ENCODE measurements around the gene EMID1. TPM values are rescaled to one million over a fixed set of nuclear protein-coding genes. Genes with fewer than 3 reads are reported as not detected.

The EMID1 gene
- total RNA-seq, 1 experiment from 2014 or later, result 6.1 TPM

GRCh38 chr22:29308148-29308790 is 102.6 kb downstream of the EMID1 start:
- Mint-ChIP-seq H3K36me3 (no peaks in the 10 kb centered on the region), H3K27me3 (ENCODE audit: low read depth) (peaks cover 16% of the 10 kb centered on the region), H3K9me3 (no peaks in the 10 kb centered on the region), H3K4me1 (peaks cover 23% of the 10 kb centered on the region), H3K4me3 (peak overlapping the region; percentile 84; the same call in 1 of the 2 replicates), H3K27ac (no peak overlapping the region)
- no peak for DNase-seq (ENCODE audit: low spot score)
- POLR2A ChIA-PET, result no interaction called here
- CTCF ChIA-PET, result interaction anchor here (1.1 kb wide), 1 partner anchor 106 kb away, joined by 3 read pairs; no protein-coding TSS in a partner anchor
- TF ChIP-seq TCF7 (CRISPR knock-in tag; IDR thresholded peaks at IDR 0.05; ENCODE audit: low read depth), result 0 out of 2 replicates have a peak, but pooled peaks have one; percentile 22
- TF ChIP-seq ZNF425 (CRISPR knock-in tag; conservative IDR thresholded peaks at IDR 0.05), result no peak
- no peak for TF ChIP-seq ZNF263 (CRISPR knock-in tag; IDR thresholded peaks at IDR 0.05; ENCODE audit: low read depth)
- 0 out of 2 replicates have a peak, but pooled peaks have one; percentile 29 for TF ChIP-seq ATF2 (CRISPR knock-in tag; IDR thresholded peaks at IDR 0.05; ENCODE audit: borderline replicate concordance, low read depth)
- no peak for ATAC-seq

DNA sequence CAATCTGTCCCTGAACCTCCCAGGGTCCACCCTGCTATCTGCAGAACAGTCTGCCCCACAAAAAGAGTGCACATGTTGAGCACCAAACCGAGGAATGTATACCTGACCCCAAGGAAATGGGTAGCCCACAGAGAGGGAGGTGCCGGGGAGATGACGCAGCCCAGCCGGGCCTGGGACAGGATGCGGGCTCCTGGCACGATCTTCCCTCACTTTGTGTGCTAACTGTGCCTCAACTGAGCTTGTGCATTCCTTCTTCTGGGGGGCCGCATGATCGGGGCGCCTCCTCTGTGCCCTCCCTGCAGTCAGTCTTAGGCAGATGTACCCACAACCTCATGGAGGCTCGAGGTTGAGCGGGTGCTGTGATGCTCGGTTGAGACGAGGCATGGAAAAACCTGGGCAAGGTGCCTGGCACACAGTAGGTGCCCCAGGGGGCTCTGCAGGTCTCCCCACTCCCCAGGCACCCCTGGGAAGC is 103.1 kb downstream of the EMID1 start:
- H3K27ac Mint-ChIP-seq, result no peak overlapping the region
- H3K9me3 Mint-ChIP-seq, result no peaks in the 10 kb centered on the region
- peaks cover 25% of the 10 kb centered on the region for H3K4me1 Mint-ChIP-seq
- H3K4me3 Mint-ChIP-seq, result 0 out of 2 replicates have a peak overlapping the region, but pooled peaks have one; percentile 16
- H3K27me3 Mint-ChIP-seq (ENCODE audit: low read depth), result peaks cover 22% of the 10 kb centered on the region
- DNase-seq (ENCODE audit: low spot score) (no peak), ATAC-seq (no peak)
- POLR2A ChIA-PET, result no interaction called here
- H3K36me3 Mint-ChIP-seq, result peaks cover 2% of the 10 kb centered on the region; the same call in 1 of the 2 replicates
- TF ChIP-seq, protein P1, sequence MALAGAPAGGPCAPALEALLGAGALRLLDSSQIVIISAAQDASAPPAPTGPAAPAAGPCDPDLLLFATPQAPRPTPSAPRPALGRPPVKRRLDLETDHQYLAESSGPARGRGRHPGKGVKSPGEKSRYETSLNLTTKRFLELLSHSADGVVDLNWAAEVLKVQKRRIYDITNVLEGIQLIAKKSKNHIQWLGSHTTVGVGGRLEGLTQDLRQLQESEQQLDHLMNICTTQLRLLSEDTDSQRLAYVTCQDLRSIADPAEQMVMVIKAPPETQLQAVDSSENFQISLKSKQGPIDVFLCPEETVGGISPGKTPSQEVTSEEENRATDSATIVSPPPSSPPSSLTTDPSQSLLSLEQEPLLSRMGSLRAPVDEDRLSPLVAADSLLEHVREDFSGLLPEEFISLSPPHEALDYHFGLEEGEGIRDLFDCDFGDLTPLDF (CRISPR knock-in tag; IDR thresholded peaks at IDR 0.05), result no peak
- no peak for TF ChIP-seq CBFB (CRISPR knock-in tag; IDR thresholded peaks at IDR 0.05; ENCODE audit: low read depth)
- TF ChIP-seq TP53 (CRISPR knock-in tag; IDR thresholded peaks at IDR 0.05), result no peak
- no peak for TF ChIP-seq PREB (CRISPR knock-in tag; IDR thresholded peaks at IDR 0.05; ENCODE audit: borderline replicate concordance)
- TF ChIP-seq ATF1 (CRISPR knock-in tag; IDR thresholded peaks at IDR 0.05), result no peak
- TF ChIP-seq CREM (CRISPR knock-in tag; IDR thresholded peaks at IDR 0.05), result no peak
- TF ChIP-seq GABPB1 (CRISPR knock-in tag; IDR thresholded peaks at IDR 0.05), result no peak
- no peak for TF ChIP-seq NR2C2 (CRISPR knock-in tag; IDR thresholded peaks at IDR 0.05)
- TF ChIP-seq, protein P2, sequence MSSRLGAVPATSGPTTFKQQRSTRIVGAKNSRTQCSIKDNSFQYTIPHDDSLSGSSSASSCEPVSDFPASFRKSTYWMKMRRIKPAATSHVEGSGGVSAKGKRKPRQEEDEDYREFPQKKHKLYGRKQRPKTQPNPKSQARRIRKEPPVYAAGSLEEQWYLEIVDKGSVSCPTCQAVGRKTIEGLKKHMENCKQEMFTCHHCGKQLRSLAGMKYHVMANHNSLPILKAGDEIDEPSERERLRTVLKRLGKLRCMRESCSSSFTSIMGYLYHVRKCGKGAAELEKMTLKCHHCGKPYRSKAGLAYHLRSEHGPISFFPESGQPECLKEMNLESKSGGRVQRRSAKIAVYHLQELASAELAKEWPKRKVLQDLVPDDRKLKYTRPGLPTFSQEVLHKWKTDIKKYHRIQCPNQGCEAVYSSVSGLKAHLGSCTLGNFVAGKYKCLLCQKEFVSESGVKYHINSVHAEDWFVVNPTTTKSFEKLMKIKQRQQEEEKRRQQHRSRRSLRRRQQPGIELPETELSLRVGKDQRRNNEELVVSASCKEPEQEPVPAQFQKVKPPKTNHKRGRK (CRISPR knock-in tag; IDR thresholded peaks at IDR 0.05; ENCODE audit: borderline replicate concordance), result no peak
- TF ChIP-seq OVOL2 (CRISPR knock-in tag; IDR thresholded peaks at IDR 0.05; ENCODE audit: borderline replicate concordance), result no peak
- TF ChIP-seq, protein P3, sequence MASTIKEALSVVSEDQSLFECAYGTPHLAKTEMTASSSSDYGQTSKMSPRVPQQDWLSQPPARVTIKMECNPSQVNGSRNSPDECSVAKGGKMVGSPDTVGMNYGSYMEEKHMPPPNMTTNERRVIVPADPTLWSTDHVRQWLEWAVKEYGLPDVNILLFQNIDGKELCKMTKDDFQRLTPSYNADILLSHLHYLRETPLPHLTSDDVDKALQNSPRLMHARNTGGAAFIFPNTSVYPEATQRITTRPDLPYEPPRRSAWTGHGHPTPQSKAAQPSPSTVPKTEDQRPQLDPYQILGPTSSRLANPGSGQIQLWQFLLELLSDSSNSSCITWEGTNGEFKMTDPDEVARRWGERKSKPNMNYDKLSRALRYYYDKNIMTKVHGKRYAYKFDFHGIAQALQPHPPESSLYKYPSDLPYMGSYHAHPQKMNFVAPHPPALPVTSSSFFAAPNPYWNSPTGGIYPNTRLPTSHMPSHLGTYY (CRISPR knock-in tag; IDR thresholded peaks at IDR 0.05), result no peak
- TF ChIP-seq NFATC4 (CRISPR knock-in tag; IDR thresholded peaks at IDR 0.05), result no peak
- no peak for TF ChIP-seq ZNF121 (CRISPR knock-in tag; IDR thresholded peaks at IDR 0.05)
- no peak for TF ChIP-seq RORB (CRISPR knock-in tag; IDR thresholded peaks at IDR 0.05)
- TF ChIP-seq ZBTB43 (CRISPR knock-in tag; IDR thresholded peaks at IDR 0.05), result no peak
- no peak for TF ChIP-seq IRF2 (CRISPR knock-in tag; IDR thresholded peaks at IDR 0.05; ENCODE audit: borderline replicate concordance, low read depth)
- TF ChIP-seq TEAD4 (CRISPR knock-in tag; IDR thresholded peaks at IDR 0.05), result no peak
- TF ChIP-seq MAX (CRISPR knock-in tag; IDR thresholded peaks at IDR 0.05), result no peak
- CTCF ChIA-PET, result interaction anchor here (1.1 kb wide), 1 partner anchor 106 kb away, joined by 3 read pairs; no protein-coding TSS in a partner anchor

Data from WTC11 (cell line).